ENCODE measurements around the gene RYR3. TPM values are rescaled to one million over a fixed set of nuclear protein-coding genes. Genes with fewer than 3 reads are reported as not detected.

RYR3 gene
- total RNA-seq, 4 donors from 2014 or later: 0.38 to 1.8 (median 1.2) TPM

- no peak overlapping the region for H3K4me3 ChIP-seq (ENCODE audit: low read depth, poor library complexity, severe bottlenecking)
- intact Hi-C loops (cut with DNase I; ENCODE audit: low total_unique reads): no loop called here
- DNase-seq (ENCODE audit: low spot score in 2 of 2): no peak
- 85 to 92% methylated on average over 7 of the region's 7 CpGs for WGBS, 2 donors
- TF ChIP-seq CTCF (IDR thresholded peaks at IDR 0.05): no peak
- TF ChIP-seq POLR2A (IDR thresholded peaks at IDR 0.05): no peak
Observed at GRCh38 chr15:33411596-33412540, 101.1 kb downstream of the RYR3 start.

DNA sequence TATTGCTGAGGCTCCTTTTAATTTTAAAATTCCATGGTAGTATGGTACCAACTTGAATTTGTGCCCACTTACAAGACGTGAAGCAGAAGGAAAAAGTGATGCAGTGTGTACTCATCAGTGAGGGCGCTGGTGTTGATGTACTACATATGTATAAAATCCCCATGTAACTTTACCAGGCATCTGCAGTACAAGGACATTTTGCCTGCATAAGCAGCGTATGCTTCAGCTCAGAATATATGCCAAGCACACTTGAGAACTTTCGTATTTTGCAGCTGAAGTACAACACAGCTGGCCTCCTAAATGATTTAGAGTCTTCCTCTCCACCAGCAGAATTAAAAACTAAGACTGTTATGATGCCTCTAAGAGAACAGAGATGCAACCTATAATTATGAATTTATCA lies 108.9 kb downstream of the RYR3 start:
- intact Hi-C loops (cut with DNase I; ENCODE audit: low total_unique reads): no loop called here
- TF ChIP-seq CTCF (IDR thresholded peaks at IDR 0.05) (no peak), POLR2A (IDR thresholded peaks at IDR 0.05) (no peak)
- no peak overlapping the region for H3K4me3 ChIP-seq (ENCODE audit: low read depth, poor library complexity, severe bottlenecking)
- 40 to 50% methylated on average over 4 of the region's 4 CpGs for WGBS, 2 donors
- no peak for DNase-seq (ENCODE audit: low spot score in 2 of 2)

- no peak for DNase-seq (ENCODE audit: low spot score in 2 of 2)
- no peak overlapping the region for H3K4me3 ChIP-seq (ENCODE audit: low read depth, poor library complexity, severe bottlenecking)
- intact Hi-C loops (cut with DNase I; ENCODE audit: low total_unique reads): no loop called here
- no peak for TF ChIP-seq POLR2A (IDR thresholded peaks at IDR 0.05)
- TF ChIP-seq CTCF (IDR thresholded peaks at IDR 0.05): no peak
Observed at GRCh38 chr15:33424025-33424424, 113.3 kb downstream of the RYR3 start.

GRCh38 chr15:33425142-33425541 lies 114.4 kb downstream of the RYR3 start:
- DNase-seq (ENCODE audit: low spot score in 2 of 2): no peak
- TF ChIP-seq CTCF (IDR thresholded peaks at IDR 0.05) (no peak), POLR2A (IDR thresholded peaks at IDR 0.05) (no peak)
- H3K4me3 ChIP-seq (ENCODE audit: low read depth, poor library complexity, severe bottlenecking): no peak overlapping the region
- intact Hi-C loops (cut with DNase I; ENCODE audit: low total_unique reads): no loop called here
- WGBS, 2 donors: 37 to 40% methylated on average over 3 of the region's 3 CpGs

DNA sequence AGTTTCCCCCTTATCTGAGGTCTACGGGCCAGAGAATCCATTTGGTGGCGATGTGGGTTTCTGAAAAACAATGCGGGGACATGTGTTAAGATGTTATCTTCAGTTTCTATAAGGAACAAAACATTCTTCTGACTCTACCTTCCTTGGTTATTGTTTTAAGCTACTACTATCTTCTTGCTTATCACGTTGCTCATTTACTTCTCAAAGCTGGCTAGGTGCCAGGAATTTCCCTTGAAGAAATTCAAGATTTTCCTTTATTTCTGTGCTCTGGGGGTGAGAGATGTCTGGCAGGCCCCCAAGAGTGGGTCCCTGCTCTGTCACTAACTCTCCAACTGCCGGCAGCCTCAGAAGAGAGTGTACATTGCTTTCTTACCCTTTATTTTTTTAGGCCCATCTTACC lies 119.8 kb downstream of the RYR3 start:
- no peak for TF ChIP-seq CTCF (IDR thresholded peaks at IDR 0.05)
- TF ChIP-seq POLR2A (IDR thresholded peaks at IDR 0.05): no peak
- 66 to 77% methylated on average over 5 of the region's 5 CpGs for WGBS, 2 donors
- no peak for DNase-seq (ENCODE audit: low spot score in 2 of 2)
- intact Hi-C loops (cut with DNase I; ENCODE audit: low total_unique reads): no loop called here
- no peak overlapping the region for H3K4me3 ChIP-seq (ENCODE audit: low read depth, poor library complexity, severe bottlenecking)

GRCh38 chr15:33433821-33434220 lies 123.1 kb downstream of the RYR3 start:
- TF ChIP-seq CTCF (IDR thresholded peaks at IDR 0.05) (no peak), POLR2A (IDR thresholded peaks at IDR 0.05) (no peak)

More at GRCh38 chr15:33433821-33434220, 123.1 kb downstream of the RYR3 start:
- intact Hi-C loops (cut with DNase I; ENCODE audit: low total_unique reads): no loop called here
- no peak overlapping the region for H3K4me3 ChIP-seq (ENCODE audit: low read depth, poor library complexity, severe bottlenecking)
- no peak for DNase-seq (ENCODE audit: low spot score in 2 of 2)

All from lower leg skin (tissue), 4 donors.